Measurements from ENCODE around the gene SYNE1.

SYNE1 gene

GRCh38 chr6:152290693-152291092 is 346.5 kb downstream of the SYNE1 start:
- no peak for DNase-seq

GRCh38 chr6:152277826-152278329 is 359.3 kb downstream of the SYNE1 start:
- Histone ChIP-seq H3K9me3 (ENCODE audit: control insufficient read depth, low read length) (no peaks in the 10 kb centered on the region), H3K36me3 (ENCODE audit: control insufficient read depth, insufficient read depth, low read length) (peaks cover 42% of the 10 kb centered on the region), H3K27me3 (replicated peaks; ENCODE audit: control insufficient read depth, insufficient read depth, low read length, poor library complexity, severe bottlenecking) (no peaks in the 10 kb centered on the region), H3K4me1 (ENCODE audit: control insufficient read depth, insufficient read depth, low read length, poor library complexity, severe bottlenecking) (no peaks in the 10 kb centered on the region), H3K4me3 (ENCODE audit: insufficient read depth, low read depth, low read length, poor library complexity, severe bottlenecking) (no peak overlapping the region), H3K27ac (ENCODE audit: insufficient read depth, low read length, poor library complexity, severe bottlenecking) (no peak overlapping the region)
- no peak for DNase-seq

More at GRCh38 chr6:152290693-152291092, 346.5 kb downstream of the SYNE1 start:
- Histone ChIP-seq H3K27me3 (replicated peaks; ENCODE audit: control insufficient read depth, insufficient read depth, low read length, poor library complexity, severe bottlenecking) (no peaks in the 10 kb centered on the region), H3K36me3 (ENCODE audit: control insufficient read depth, insufficient read depth, low read length) (peaks cover 42% of the 10 kb centered on the region), H3K27ac (ENCODE audit: insufficient read depth, low read length, poor library complexity, severe bottlenecking) (no peak overlapping the region), H3K9me3 (ENCODE audit: control insufficient read depth, low read length) (no peaks in the 10 kb centered on the region), H3K4me1 (ENCODE audit: control insufficient read depth, insufficient read depth, low read length, poor library complexity, severe bottlenecking) (no peaks in the 10 kb centered on the region), H3K4me3 (ENCODE audit: insufficient read depth, low read depth, low read length, poor library complexity, severe bottlenecking) (no peak overlapping the region)

DNA sequence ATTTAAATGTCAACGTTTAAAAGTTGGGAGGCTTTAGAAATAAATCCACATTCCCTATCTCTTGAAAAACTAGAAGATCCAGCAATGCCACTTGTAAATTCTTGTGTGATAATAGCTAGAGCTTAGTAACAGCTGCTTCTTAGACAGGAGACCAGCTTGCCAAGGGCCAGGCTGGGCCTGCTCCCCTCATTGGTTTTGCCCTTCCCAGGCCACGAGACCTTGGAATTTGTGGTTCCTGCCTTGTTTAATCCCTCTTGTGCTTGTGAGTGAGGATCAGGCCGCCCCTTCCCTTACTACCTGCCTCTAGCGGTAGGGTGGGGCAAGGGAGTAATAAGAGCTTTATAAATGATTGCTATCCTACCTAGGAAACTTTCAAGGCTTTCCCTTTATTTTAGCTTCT is 363.5 kb downstream of the SYNE1 start:
- H3K27me3 ChIP-seq (replicated peaks; ENCODE audit: control insufficient read depth, insufficient read depth, low read length, poor library complexity, severe bottlenecking) = no peaks in the 10 kb centered on the region
- H3K27ac ChIP-seq (ENCODE audit: insufficient read depth, low read length, poor library complexity, severe bottlenecking) = no peak overlapping the region
- H3K4me3 ChIP-seq (ENCODE audit: insufficient read depth, low read depth, low read length, poor library complexity, severe bottlenecking) = no peak overlapping the region
- no peak for DNase-seq
- no peaks in the 10 kb centered on the region for H3K4me1 ChIP-seq (ENCODE audit: control insufficient read depth, insufficient read depth, low read length, poor library complexity, severe bottlenecking)
- H3K36me3 ChIP-seq (ENCODE audit: control insufficient read depth, insufficient read depth, low read length) = peaks cover 23% of the 10 kb centered on the region
- no peaks in the 10 kb centered on the region for H3K9me3 ChIP-seq (ENCODE audit: control insufficient read depth, low read length)

DNA sequence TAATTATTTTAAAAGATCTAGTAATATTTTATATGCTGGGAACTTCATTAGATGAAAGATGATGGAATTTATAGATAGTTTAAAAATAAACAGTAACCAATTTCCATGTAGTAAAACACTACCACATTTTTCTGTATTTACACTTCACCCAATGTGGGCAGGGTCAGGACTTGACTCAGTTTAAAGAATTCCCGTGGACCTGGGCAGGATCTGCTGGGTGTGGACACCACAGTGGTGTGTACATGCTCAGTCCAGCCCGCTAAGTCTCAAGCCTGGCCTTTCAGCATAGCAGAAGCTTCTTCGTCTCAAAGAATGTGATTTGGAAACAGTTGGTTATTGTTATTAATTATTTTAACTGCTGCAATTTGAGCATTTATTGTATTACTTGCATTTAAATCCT is 364.2 kb downstream of the SYNE1 start:
- no peak for DNase-seq
- peaks cover 19% of the 10 kb centered on the region for H3K36me3 ChIP-seq (ENCODE audit: control insufficient read depth, insufficient read depth, low read length)
- no peaks in the 10 kb centered on the region for H3K27me3 ChIP-seq (replicated peaks; ENCODE audit: control insufficient read depth, insufficient read depth, low read length, poor library complexity, severe bottlenecking)
- no peak overlapping the region for H3K27ac ChIP-seq (ENCODE audit: insufficient read depth, low read length, poor library complexity, severe bottlenecking)
- no peaks in the 10 kb centered on the region for H3K4me1 ChIP-seq (ENCODE audit: control insufficient read depth, insufficient read depth, low read length, poor library complexity, severe bottlenecking)
- no peaks in the 10 kb centered on the region for H3K9me3 ChIP-seq (ENCODE audit: control insufficient read depth, low read length)
- no peak overlapping the region for H3K4me3 ChIP-seq (ENCODE audit: insufficient read depth, low read depth, low read length, poor library complexity, severe bottlenecking)

GRCh38 chr6:152272486-152272885 is 364.7 kb downstream of the SYNE1 start:
- no peaks in the 10 kb centered on the region for H3K27me3 ChIP-seq (replicated peaks; ENCODE audit: control insufficient read depth, insufficient read depth, low read length, poor library complexity, severe bottlenecking)
- no peaks in the 10 kb centered on the region for H3K9me3 ChIP-seq (ENCODE audit: control insufficient read depth, low read length)
- no peak for DNase-seq
- H3K4me3 ChIP-seq (ENCODE audit: insufficient read depth, low read depth, low read length, poor library complexity, severe bottlenecking) = no peak overlapping the region
- H3K27ac ChIP-seq (ENCODE audit: insufficient read depth, low read length, poor library complexity, severe bottlenecking) = no peak overlapping the region
- peaks cover 14% of the 10 kb centered on the region for H3K36me3 ChIP-seq (ENCODE audit: control insufficient read depth, insufficient read depth, low read length)
- no peaks in the 10 kb centered on the region for H3K4me1 ChIP-seq (ENCODE audit: control insufficient read depth, insufficient read depth, low read length, poor library complexity, severe bottlenecking)

DNA sequence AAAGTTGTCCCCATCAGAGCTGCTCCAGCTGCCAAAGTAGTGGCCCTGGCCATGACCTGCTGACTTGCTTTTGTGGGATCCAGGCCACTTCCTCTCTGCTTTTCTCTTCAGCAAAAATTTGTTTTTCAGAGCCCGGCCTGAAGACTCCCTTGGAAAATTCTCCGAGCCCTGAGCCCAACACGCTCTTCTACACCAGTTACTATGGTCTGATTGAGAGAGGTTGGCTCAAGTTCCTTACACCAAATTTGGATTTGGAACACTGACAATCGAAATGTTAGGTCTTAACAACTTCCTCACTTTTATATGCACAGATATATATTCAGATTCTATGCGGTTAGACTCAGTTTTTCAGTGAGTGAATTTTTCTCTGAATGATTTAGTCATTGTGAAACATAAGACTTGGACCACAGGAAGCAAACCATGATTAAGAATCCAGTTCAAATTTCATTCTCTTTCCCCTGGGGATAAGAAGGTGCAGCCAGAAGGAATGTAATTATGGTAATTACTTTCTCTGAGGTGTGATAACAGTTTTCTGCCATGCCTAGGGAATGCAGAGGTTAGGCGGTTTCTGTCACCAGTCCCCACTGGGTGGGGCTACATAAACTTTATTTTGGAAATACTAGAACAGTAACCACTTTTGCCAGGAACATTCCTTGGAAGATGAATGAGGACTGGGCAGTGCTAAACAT is 365.2 kb downstream of the SYNE1 start:
- Histone ChIP-seq H3K4me3 (ENCODE audit: insufficient read depth, low read depth, low read length, poor library complexity, severe bottlenecking) (no peak overlapping the region), H3K27ac (ENCODE audit: insufficient read depth, low read length, poor library complexity, severe bottlenecking) (no peak overlapping the region), H3K36me3 (ENCODE audit: control insufficient read depth, insufficient read depth, low read length) (peaks cover 14% of the 10 kb centered on the region), H3K27me3 (replicated peaks; ENCODE audit: control insufficient read depth, insufficient read depth, low read length, poor library complexity, severe bottlenecking) (no peaks in the 10 kb centered on the region), H3K9me3 (ENCODE audit: control insufficient read depth, low read length) (no peaks in the 10 kb centered on the region), H3K4me1 (ENCODE audit: control insufficient read depth, insufficient read depth, low read length, poor library complexity, severe bottlenecking) (no peaks in the 10 kb centered on the region)
- no peak for DNase-seq

DNA sequence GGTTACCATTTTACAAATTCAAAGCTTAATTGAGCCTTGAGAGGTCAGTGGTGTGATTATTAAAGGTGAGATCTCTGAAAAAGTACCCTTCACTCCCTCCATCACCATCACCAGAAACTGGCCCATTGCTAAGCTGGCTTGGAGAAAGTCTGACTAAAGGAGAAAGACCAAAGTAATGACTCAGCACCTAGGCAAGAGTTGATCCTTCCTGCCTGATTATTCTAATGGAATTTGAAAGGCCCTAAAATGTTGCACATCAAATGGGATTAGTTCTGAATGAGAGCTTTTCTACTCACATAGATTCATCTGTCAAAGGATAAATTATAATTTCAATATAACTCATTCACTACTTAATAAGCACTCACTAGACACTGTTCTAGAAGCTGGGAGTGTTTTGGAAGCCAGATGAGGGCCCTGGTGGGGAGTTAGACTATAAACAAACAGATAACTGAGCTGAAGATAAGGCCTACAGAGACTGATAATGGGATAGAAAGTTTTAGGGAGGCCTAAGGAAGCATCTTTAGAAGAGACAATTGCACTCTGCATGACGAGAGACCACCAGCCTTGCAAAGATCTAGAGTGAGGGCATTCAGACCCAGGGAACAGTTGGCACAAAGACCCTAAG is 366.7 kb downstream of the SYNE1 start:
- peaks cover 12% of the 10 kb centered on the region for H3K36me3 ChIP-seq (ENCODE audit: control insufficient read depth, insufficient read depth, low read length)
- H3K27ac ChIP-seq (ENCODE audit: insufficient read depth, low read length, poor library complexity, severe bottlenecking) = no peak overlapping the region
- no peaks in the 10 kb centered on the region for H3K27me3 ChIP-seq (replicated peaks; ENCODE audit: control insufficient read depth, insufficient read depth, low read length, poor library complexity, severe bottlenecking)
- H3K9me3 ChIP-seq (ENCODE audit: control insufficient read depth, low read length) = no peaks in the 10 kb centered on the region
- DNase-seq = no peak
- H3K4me1 ChIP-seq (ENCODE audit: control insufficient read depth, insufficient read depth, low read length, poor library complexity, severe bottlenecking) = no peaks in the 10 kb centered on the region
- H3K4me3 ChIP-seq (ENCODE audit: insufficient read depth, low read depth, low read length, poor library complexity, severe bottlenecking) = no peak overlapping the region

GRCh38 chr6:152268846-152269442 is 368.2 kb downstream of the SYNE1 start:
- no peak for DNase-seq
- Histone ChIP-seq H3K27me3 (replicated peaks; ENCODE audit: control insufficient read depth, insufficient read depth, low read length, poor library complexity, severe bottlenecking) (no peaks in the 10 kb centered on the region), H3K4me1 (ENCODE audit: control insufficient read depth, insufficient read depth, low read length, poor library complexity, severe bottlenecking) (no peaks in the 10 kb centered on the region), H3K36me3 (ENCODE audit: control insufficient read depth, insufficient read depth, low read length) (peaks cover 14% of the 10 kb centered on the region), H3K4me3 (ENCODE audit: insufficient read depth, low read depth, low read length, poor library complexity, severe bottlenecking) (no peak overlapping the region), H3K27ac (ENCODE audit: insufficient read depth, low read length, poor library complexity, severe bottlenecking) (no peak overlapping the region), H3K9me3 (ENCODE audit: control insufficient read depth, low read length) (no peaks in the 10 kb centered on the region)

DNA sequence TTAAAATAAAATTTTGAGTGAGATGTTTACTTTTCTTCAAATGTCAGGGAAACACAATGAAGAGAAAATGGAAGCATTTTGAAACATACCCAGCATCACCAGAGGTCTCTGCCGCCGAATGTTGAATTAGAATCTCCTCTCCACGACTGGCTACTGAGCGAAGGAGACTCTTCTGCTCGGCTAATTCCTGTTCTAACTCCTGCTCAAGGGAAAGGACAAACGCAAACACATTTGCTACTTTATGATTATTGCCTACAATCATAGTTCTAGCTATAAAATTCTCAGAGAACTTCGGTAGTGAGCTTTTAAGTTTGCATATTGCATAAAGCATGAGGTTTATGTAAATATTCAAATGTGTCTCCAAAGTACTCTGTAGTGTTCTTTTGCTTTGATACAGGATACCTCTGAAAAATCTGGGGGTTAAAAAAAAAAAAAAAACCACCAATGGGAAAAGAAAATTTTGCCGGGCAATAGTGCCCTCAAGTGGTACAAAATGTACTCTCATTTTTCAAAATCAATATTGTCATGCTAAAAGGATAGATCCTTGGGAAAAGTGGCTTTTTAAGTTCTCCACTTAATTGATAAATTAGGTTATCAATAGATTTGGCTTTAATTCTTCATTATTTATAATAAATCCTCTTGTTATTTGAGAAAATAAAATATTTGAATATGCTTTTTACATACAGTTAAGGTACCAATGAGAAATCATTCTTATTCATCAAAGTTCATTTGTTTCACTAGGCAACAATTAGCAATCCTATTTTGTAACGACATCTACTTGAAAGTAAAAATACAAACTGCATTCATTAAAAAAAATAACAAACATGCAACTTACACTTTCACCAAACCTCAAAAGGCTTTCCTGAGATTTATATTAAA is 369.0 kb downstream of the SYNE1 start:
- DNase-seq = peak in 1 of 3 donors; percentile 8
- no peaks in the 10 kb centered on the region for H3K9me3 ChIP-seq (ENCODE audit: control insufficient read depth, low read length)
- peaks cover 16% of the 10 kb centered on the region for H3K36me3 ChIP-seq (ENCODE audit: control insufficient read depth, insufficient read depth, low read length)

More for the DNA sequence above, 369.0 kb downstream of the SYNE1 start:
- Histone ChIP-seq H3K4me3 (ENCODE audit: insufficient read depth, low read depth, low read length, poor library complexity, severe bottlenecking) (no peak overlapping the region), H3K27ac (ENCODE audit: insufficient read depth, low read length, poor library complexity, severe bottlenecking) (no peak overlapping the region), H3K4me1 (ENCODE audit: control insufficient read depth, insufficient read depth, low read length, poor library complexity, severe bottlenecking) (no peaks in the 10 kb centered on the region), H3K27me3 (replicated peaks; ENCODE audit: control insufficient read depth, insufficient read depth, low read length, poor library complexity, severe bottlenecking) (no peaks in the 10 kb centered on the region)

Data from effector memory CD4-positive, alpha-beta T cell (primary cell).